Measurements from ENCODE around the gene ZMYM4.
"Not testable (repeated sequence)": the region's sequence is repeated elsewhere in the genome, so short reads cannot be mapped to it uniquely, and the experiment has no call there.

Gene ZMYM4

DNA sequence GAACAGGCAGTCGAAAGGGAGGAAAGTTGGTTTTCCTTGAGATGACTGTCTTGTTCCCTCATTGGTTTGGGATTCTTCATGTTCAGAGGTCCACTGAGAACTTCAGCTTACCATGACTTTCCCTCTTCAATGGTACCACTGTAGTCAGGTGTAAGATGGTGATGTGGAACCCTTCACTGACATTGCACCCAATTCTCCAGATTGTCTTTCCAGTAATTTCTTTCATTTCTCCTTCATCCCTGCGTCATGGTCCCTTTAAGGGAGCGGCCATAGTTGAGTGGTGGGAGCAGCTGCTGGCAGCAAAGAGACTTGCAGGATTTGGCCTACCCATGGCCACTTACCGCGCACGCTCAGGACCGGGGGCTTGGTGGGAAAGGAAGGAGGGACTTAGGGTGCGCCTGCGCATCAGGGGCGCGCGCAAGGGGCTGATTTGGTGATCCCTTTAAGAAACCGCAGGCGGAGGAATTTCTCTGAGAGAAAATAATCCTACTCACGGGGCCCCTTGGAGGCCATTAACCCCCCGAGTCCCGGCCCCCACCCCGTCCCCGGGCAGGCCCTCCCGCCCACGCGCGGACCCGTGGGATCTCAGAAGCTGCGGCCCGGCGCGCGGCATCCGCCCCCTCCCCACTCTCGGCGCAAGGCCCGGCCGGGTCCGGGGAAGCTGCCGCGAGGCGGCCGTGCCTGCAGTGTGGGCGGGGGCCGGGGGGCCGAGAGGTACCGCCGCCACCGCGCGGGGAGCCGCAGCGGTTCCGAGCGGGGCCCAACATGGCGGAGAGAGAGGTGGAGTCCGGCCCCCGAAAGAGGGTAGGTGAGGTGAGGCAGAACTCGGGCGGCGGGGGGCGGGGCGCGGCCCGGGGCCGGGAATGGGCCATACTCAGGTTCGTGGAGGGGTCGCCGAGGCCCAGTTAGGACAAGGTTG, at the start of gene ZMYM4:
TSS of gene ZMYM4 (plus strand) at position 428 of the 919 bp plus-strand sequence. CDS start at position 766, 338 bp downstream.
- peak; percentile 69 for FAIRE-seq

DNA sequence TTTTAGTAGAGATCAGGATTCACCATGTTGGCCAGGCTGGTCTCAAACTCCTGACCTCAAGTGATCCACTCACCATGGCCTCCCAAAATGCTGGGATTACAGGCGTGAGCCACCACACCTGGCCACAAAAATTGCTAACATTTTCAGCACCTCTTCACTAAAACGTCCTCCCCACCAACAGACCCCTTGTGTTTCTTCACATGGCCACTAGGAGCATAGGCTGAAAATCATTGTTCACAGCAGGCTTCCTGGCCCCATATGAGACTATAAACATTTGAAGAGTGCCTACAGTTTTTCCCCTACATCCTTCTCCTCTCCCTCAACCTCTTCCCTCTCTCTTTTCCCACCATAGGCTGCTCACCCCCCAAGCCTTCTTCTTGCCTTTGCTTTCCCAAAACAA, 47.5 kb upstream of the ZMYM4 start:
- FAIRE-seq: no peak

DNA sequence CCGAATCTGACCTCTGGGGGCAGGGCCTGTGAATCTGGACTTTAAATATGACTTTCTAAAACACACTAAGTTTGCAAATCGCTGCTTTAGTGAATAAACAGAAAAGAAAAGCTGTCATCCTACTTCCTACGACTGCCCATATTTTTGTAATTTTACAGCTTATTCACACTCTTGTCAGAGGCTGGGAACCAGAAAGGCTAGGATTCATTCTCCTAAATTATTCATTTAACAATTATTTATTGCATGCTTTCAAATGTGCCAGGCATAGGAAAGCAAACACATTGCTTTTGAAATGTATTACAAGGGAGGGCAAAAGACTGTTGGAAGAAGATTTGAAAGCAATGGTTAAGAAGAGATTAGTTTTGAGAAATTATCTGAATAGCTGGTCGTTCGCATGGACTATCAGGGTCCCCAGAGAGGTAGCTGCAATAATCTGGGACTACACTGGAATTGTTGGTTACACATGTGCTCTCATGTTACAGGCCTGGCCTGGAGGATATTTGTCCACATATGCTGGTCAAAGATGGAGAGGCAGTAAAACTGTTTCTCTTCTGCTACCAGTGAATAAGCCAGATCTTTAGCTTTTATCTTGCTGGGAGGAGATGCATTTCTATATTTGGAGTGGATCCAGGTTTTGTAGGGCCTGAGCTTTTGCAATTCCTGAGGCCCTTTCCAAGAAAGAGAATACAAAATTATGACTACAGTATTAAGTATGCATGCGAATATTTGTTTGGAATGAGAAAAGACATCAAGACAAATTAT, 46.0 kb upstream of the ZMYM4 start:
- FAIRE-seq: no peak

DNA sequence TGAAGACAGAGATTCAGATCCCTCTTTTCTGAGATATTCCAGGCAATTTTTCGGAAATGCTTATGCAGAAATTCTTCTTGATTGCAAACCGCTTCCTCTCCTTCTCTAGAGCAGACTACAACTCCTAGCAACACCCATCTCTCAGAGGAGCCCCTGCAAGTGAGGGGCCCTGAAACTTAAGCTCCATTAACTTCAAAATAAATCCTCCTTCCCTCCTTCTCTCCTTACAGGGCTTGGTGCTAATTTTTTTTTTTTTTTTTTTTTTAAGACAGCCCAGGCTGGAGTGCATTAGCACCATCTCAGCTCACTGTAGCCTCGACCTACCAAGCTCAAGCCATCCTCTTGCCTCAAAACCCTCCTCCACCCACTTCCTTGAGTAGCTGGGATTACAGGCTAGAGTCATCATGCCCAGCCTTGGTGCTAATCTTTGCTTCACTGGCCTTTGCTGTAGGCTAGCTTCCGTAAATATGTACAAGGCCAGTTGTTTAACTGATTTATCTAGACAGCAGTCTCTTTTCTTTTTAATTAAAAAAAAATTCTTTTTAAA, 45.4 kb upstream of the ZMYM4 start:
- no peak for FAIRE-seq

DNA sequence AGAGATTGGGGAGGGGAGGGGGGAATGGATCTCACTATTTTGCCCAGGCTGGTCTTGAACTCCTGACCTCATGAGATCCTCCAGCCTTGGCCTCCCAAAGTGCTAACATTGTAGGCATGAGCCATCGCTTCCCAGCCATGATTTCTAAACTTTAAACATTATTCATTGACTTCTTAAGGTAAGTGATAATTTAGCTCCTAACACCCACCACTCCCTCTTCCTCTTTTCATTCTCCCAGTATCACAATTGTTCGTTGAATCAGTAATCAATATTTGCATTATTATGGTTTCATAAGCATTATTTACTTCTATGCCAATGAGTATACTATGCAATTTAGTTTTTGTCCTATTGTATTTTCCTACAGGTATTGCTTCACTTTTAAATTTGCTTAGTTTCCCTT, 42.0 kb upstream of the ZMYM4 start:
- FAIRE-seq: no peak

DNA sequence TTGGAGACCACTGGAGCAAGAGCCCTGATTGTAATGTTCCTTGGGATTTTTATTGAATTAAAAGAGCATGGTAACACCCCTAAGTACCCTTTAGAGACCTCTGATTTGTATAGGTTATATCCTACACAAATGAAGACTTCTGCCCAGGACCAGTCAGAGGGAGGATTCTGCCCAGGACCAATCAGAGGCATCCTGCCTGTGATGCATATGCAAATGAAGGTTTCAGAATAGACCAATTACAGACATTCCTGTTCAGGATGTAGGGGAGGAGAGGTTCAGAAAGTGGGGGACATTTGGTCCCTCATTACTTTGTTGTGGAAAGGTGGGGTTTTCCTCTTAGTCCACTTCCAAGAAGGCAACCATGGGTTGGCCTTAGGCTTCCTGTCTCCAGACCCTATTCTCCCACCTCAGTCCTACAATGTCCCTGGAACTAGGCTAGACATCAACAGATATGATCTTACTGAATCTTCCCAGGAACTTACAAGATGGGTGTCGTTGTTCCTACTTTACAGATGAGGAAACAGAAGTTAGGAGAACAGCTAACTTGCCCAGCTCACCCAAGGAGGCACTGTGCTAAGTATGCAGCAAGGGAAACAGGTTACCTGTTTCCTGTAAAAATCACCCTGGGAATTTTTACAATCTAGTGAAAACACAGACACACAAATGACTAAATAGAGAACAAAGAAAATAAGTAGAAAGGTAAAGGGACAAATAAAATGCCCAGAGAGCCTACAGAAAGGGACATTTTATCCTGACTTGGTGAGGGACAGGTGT, 38.7 kb upstream of the ZMYM4 start:
- FAIRE-seq: no peak

DNA sequence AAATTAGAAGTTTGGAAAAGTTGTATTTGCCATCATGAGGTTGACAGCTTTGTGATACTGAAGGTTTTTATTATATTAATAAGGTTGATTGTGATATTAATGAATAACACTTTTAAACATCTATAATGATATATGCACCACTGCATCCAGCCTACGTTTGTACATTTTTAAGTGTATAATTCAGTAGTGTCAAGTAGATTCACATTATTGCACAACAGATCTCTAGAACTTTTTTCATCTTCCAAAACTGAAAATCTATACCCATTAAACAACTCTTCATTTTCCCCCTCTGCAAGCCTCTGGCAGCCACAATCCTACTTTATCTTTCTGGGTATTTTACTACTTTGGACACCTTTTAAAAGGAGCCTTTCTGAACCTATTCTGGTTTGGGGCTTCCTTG, 37.2 kb upstream of the ZMYM4 start:
- FAIRE-seq: no peak

DNA sequence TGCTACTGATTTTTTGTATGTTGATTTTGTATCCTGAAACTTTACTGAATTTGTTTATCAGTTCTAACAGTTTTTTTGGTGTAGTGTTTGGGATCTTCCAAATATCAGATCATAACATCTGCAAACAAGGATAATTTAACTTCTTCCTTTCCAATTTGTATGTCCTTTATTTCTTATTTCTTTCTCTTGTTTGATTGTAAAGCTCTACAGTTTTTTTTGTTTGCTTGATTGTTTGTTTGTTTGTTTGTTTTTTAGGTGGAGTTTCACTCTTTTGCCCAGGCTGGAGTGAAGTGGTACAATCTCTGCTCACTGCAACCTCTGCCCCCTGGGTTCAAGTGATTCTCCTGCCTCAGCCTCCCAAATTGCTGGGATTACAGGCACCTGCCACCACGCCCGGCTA, 31.7 kb upstream of the ZMYM4 start:
- not testable (repeated sequence) for FAIRE-seq

DNA sequence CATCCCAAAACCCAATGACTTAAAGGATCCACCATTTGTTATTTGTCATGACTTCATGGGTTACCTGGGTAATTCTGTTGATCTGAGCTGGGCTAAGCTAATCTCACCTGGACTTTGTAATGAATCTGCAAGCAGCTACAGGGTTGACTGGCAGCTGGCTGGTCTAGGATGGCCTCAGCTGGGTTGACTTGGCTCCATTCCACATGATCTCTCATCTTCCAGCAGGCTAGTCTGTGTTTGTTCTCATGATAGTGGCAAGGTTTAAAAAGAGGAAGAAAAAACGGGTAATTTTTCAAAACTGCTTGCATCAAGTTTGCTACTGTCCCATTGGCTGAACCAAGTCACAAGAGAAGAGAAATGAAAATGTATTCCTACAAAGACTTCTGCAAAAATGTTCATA, 24.8 kb upstream of the ZMYM4 start:
- FAIRE-seq: no peak

DNA sequence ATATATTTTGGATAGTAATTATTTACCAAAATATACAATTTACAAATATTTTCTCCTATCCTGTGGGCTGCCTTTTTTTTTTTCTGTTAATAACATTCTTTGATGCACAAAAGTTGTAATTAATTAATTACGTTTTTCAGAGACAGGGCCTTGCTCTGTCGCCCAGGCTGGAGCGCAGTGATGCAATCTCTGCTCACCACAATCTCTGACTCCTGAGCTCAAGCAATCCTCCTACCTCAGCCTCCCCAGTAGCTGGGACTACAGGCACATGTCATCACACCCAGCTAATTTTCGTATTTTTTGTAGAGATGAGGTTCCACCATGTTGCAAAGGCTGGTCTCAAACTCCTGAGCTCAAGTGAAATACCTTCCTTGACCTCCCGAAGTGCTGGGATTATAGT, 21.3 kb upstream of the ZMYM4 start:
- FAIRE-seq: no peak

DNA sequence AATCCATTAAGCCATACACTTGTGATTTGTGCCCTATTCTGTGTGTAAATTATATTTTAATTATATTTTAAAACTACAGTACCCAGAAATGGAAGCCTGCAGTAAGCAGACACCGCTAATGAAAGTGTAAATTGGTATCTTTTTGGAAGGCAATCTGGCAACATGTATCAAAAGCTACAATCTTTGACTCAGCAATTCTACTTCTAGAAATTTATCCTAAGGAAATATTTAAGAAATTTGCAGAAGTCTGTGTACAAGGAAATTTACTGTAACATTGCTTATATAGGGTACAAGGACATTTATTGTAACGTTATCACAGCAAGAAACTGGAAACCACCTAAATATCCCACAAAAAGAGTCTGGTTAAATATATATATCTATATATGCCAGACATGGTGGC, 14.6 kb upstream of the ZMYM4 start:
- FAIRE-seq: no peak

DNA sequence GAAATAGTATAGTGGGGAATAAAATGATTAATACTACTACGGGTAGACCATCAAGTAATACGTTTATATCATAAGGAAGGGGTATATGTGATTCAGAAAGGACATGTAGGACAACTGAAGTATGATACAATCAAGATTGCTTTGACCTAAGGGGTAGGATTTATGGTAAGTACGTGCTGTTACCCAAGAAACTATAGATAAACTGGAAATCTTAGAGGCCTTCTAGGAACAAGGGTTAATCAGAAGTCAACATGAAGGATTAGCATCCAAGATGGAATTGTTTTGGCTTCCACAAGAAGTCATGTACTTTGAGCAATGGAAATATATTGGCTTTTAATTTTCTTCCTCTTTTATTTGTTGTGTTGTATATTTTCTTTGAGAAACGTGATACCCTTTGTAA, 13.2 kb upstream of the ZMYM4 start:
- no peak for FAIRE-seq

DNA sequence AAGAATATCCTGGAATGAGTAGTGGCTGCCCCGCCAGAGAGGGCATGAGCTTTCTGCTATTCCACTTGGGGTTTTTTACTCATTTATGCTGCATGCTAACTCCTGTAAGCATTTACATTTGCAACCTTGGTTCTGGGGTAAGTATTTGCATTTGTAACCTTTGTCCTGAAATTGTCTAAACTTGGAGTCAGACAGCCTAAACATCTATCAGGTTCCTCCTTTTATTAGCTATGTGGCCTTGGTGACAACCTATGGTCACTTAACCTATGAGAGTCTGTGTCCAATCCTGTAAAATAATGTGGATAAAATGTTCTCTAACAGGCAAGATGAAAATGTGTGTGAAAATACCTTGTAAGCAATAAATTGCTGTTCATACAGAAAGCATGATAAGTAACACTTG, 8.9 kb upstream of the ZMYM4 start:
- FAIRE-seq: no peak

DNA sequence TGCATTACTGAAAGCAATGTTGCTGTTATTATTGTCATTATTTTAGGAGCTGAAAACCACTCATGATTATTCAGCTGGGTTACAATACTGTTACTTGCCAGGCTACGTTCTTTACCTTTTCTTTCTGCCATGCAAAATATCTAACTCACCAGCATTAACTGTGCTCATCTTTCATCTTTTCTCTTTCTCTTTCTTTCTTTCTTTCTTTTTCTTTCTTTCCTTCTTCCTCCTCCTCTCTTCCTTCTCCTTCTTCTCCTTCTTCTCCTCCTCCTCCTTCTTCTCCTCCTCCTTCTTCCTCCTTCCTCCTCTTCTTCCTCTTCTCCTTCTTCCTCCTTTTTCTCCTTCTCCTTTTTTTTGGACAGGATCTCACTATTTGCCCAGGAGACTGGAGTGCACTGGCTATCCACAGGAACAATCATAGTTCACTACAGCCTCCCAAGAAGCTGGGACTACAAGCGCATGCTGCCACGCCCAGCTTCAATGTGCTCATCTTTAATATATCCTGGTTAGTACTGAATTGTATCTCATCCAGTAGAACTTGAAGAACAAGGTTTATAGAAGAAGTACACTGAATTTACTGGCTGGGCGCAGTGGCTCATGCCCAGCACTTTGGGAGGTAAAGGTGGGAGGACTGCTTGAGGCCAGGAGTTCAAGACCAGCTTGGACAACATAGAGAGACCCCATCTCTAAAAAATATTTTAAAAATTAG, 6.9 kb upstream of the ZMYM4 start:
- no peak for FAIRE-seq

DNA sequence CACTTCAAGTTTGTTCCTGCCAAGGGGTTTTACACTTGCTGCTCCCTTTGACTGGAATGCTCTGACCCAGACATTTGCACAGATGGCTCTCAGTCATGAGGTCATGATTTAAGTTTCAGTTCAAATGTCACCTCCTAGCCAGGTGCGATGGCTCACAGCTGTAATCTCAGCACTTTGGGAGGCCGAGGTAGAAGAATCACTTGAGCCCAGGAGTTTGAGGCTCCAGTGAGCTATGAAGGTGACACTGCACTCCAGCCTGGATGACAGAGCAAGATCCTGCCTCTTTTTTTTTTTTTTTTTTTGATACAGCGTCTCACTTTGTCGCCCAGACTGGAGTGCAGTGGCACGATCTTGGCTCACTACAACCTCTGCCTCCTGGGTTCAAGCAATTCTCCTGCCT, 4.5 kb upstream of the ZMYM4 start:
- no peak for FAIRE-seq

DNA sequence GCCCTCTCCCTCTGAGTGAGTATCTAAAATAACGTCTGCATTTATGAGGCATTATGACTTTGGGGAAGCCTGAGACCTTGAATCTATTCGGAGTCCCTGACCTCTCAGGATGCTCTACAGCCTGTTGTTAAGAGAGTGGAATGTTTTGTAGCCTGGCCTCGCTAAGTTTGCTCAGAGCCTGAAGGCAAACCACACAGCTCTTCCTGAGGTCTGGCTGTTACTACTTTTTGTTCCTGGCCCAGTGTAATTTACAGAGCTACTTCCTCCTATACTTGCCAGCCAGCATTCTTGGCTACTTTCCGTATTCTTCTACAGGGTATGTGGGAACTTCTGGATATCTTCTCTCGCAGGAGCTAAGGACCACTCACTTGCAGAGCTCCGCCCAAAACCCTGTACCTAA, 3.6 kb upstream of the ZMYM4 start:
- FAIRE-seq: no peak

DNA sequence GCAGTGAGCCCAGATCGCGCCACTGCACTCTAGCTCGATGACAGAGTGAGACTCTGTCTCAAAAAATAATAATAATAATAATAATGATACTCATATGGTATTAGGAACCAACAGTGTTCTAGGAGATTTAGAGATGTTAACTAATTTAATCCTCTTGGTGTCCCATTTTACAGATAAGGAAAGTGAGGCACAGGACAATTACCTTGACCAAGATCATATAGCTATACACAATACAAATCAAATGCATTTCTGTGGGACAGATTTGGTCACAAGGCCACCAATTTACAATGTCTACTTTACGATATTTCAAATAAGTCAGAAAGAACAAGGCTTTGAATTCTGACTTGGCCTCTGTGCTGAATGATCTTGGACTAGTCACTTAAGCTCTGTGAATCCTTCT, 2.2 kb upstream of the ZMYM4 start:
- no peak for FAIRE-seq

DNA sequence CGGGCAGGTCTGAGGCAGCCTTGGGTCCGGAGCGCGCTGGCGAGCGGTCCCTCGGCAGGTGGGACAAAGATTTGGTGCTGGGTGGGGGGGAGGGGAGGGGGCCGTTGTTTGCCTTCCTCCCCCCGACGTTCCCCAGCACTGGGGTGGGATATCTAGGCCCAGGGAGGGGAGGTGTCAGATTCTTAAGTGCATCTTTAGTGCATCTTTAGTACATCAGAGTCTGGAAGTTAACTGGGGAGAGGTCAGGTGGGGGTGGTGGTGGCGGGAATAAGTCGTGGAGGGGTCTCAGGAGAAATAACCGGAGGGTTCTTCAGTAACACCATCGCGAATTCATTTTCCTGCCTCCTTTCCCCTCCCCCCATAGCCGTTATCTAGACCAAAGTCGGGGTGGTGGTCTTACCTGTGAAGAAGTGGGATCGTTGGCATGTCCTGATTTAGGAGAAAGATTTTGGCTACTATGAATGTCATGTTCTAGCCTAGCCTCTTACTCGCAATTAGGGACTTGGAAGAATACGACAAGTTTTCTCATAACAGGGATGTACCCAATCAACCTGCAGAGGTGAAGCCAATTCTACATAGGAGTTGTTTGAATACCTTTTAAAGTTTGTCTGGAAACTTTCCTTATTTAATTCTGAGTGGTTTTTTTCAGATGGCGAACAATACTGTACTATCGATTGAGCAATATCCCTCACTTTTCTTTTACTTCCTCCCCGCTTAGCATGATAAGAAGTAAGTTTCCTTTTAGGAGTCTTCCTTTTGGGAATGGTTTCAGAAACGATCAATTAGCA, 886 bp downstream of the ZMYM4 start:
- no peak for FAIRE-seq

DNA sequence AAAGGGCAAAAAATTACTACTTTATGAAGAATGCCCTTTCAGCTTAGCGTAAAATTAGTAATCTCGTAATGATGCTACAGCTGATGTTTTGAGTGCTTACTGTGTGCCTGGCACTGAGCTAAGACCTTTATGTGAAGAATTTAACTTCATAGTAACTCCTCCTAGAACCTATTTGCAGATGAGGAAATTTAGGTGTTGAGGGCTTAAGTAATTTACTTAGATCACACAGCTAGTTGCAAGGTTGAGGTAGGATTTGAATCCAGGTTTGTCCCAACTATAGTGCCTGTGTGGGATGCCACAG, 1.4 kb downstream of the ZMYM4 start:
- FAIRE-seq: no peak

DNA sequence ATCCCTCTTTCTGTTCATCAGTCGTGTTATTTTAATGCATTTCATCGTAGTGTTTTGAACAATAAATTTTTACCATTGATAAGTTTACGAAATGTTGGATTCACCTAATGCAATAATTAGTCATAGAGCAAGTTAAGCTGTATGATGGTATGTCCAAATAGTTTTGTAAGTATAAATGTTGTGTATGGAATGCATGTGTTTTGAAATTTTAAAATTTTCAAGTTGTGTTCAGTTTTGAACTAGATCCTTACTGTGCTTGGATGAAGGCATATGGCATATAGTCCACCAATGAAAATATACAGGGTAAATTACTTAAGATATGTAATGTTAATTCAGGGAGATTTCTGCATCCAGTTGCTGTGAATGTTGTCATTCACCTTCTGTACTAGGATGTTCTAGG, 2.3 kb downstream of the ZMYM4 start:
- no peak for FAIRE-seq

DNA sequence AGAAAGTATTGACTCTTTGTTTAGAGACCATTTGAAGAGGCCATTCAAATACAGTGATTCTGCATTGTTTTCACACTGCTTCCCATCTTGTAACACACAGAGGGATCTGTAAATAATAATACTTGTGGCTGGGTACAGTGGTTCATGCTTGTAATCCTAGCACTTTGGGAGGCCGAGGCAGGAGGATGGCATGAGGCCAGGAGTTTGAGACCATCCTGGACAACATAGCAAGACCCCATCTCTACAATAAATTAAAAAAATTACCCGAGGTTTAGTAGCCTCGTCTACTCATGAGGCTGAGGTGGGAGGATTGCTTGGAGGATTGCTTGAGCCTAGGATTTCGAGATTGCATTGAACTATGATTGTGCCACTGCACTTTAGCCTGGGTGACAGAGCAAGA, 5.7 kb downstream of the ZMYM4 start:
- FAIRE-seq: no peak
